Neural progenitor cell (in vitro differentiated cells): ENCODE measurements around the gene CYP8B1.

Experiments
- EZH2 ChIP-seq: fragments of 200-600 bp; sonication (generic); IDR thresholded peaks from 2 replicates; pipeline ENCODE4 v1.6.1; 2017; ENCODE audit warnings: antibody characterized with exemption, mild to moderate bottlenecking, moderate library complexity
- EZH2phosphoT487 ChIP-seq: fragments of 200-600 bp; sonication (generic); IDR thresholded peaks from 2 replicates; pipeline ENCODE4 v1.6.1; 2017; ENCODE audit warnings: antibody characterized with exemption

- no peak for TF ChIP-seq EZH2
- TF ChIP-seq EZH2phosphoT487, result no peak
Measured at GRCh38 chr3:42873221-42873982, 2.3 kb downstream of the CYP8B1 start.
